Activated T-cell treated with anti-CD3 and anti-CD28 coated beads, Interleukin-2, amount 50 U/mL, for 72 hours (primary cell): ENCODE results near the gene SLMAP. TPM values are rescaled to one million over a fixed set of nuclear protein-coding genes. Genes with fewer than 3 reads are reported as not detected.

Experiments used
- ATAC-seq, 2 donors: fragments of 150-1000 bp; cut with Tn5 transposase; replicated peaks in 1 of 2; 2 replicates each; pipeline ENCODE4 v1.10.0; 2021; ENCODE audit warnings: moderate library complexity in 2 of 2, mild to moderate bottlenecking in 1 of 2
- DNase-seq, 2 donors: peaks; one replicate each; pipeline ENCODE4 v3.0.0; 2021 to 2022; ENCODE audit warnings: mixed read lengths in 1 of 2
- H3K27ac Mint-ChIP-seq: one replicate; pipeline ENCODE4 v1.8.0; 2022; ENCODE audit warnings: mild to moderate bottlenecking, moderate library complexity, mixed read lengths
- H3K27me3 Mint-ChIP-seq: one replicate; pipeline ENCODE4 v1.8.0; 2022; ENCODE audit warnings: low read depth, mixed read lengths
- H3K36me3 Mint-ChIP-seq, 2 donors: one replicate each; pipeline ENCODE4 v1.8.0; 2022; ENCODE audit warnings: mixed read lengths in 2 of 2, mild to moderate bottlenecking in 1 of 2; ENCODE audit not compliant: insufficient read depth in 2 of 2
- H3K4me1 Mint-ChIP-seq: one replicate; pipeline ENCODE4 v1.8.0; 2022; ENCODE audit warnings: low read depth, mixed read lengths
- H3K4me3 Mint-ChIP-seq, 2 donors: one replicate each; pipeline ENCODE4 v1.8.0; 2022; ENCODE audit warnings: mild to moderate bottlenecking in 2 of 2, mixed read lengths in 2 of 2, moderate library complexity in 2 of 2
- H3K9me3 Mint-ChIP-seq, 2 donors: one replicate each; pipeline ENCODE4 v1.8.0; 2022; ENCODE audit warnings: mixed read lengths in 2 of 2
- total RNA-seq, 2 donors: library from RNA; stranded (reverse); gene quantifications; one replicate each; pipeline ENCODE4 v1.2.3, GENCODE V29; 2022

SLMAP gene
- total RNA-seq, 2 donors from 2014 or later, result 36.5 to 42.9 TPM

- no peak for ATAC-seq
- Mint-ChIP-seq H3K27me3 (no peaks in the 10 kb centered on the region), H3K9me3 (no peaks in the 10 kb centered on the region), H3K36me3 (peaks cover 7 to 11% of the 10 kb centered on the region in 2 donors), H3K4me1 (peaks cover 61% of the 10 kb centered on the region), H3K4me3 (peak overlapping the region; percentile 95 to 98), H3K27ac (no peak overlapping the region)
- no peak for DNase-seq
Observed at GRCh38 chr3:57758686-57759085, 2.6 kb downstream of the SLMAP start.

GRCh38 chr3:57764794-57765193 lies 8.7 kb downstream of the SLMAP start:
- peaks cover 4 to 9% of the 10 kb centered on the region in 2 donors for H3K36me3 Mint-ChIP-seq

GRCh38 chr3:57768595-57768994 lies 12.5 kb downstream of the SLMAP start:
- Mint-ChIP-seq H3K36me3 (peaks cover 3 to 6% of the 10 kb centered on the region in 2 donors), H3K27ac (no peak overlapping the region)

More at GRCh38 chr3:57764794-57765193, 8.7 kb downstream of the SLMAP start:
- H3K27ac Mint-ChIP-seq, result no peak overlapping the region
- no peak for DNase-seq
- ATAC-seq, result no peak
- H3K4me3 Mint-ChIP-seq, result no peak overlapping the region
- H3K4me1 Mint-ChIP-seq, result peaks cover 47% of the 10 kb centered on the region
- H3K27me3 Mint-ChIP-seq, result no peaks in the 10 kb centered on the region
- H3K9me3 Mint-ChIP-seq, result no peaks in the 10 kb centered on the region

GRCh38 chr3:57770009-57770827 lies 14.1 kb downstream of the SLMAP start:
- peaks cover 3 to 4% of the 10 kb centered on the region in 2 donors for H3K36me3 Mint-ChIP-seq
- H3K4me3 Mint-ChIP-seq, result no peak overlapping the region
- H3K4me1 Mint-ChIP-seq, result peaks cover 25% of the 10 kb centered on the region
- no peak for DNase-seq
- H3K27ac Mint-ChIP-seq, result no peak overlapping the region
- H3K27me3 Mint-ChIP-seq, result no peaks in the 10 kb centered on the region
- H3K9me3 Mint-ChIP-seq, result no peaks in the 10 kb centered on the region
- ATAC-seq, result no peak

More at GRCh38 chr3:57768595-57768994, 12.5 kb downstream of the SLMAP start:
- Mint-ChIP-seq H3K27me3 (no peaks in the 10 kb centered on the region), H3K9me3 (no peaks in the 10 kb centered on the region), H3K4me1 (peaks cover 41% of the 10 kb centered on the region), H3K4me3 (no peak overlapping the region)
- ATAC-seq (no peak), DNase-seq (no peak)

- H3K4me1 Mint-ChIP-seq, result peaks cover 28% of the 10 kb centered on the region
- no peak for ATAC-seq
- no peaks in the 10 kb centered on the region for H3K9me3 Mint-ChIP-seq
- no peaks in the 10 kb centered on the region for H3K27me3 Mint-ChIP-seq
- H3K4me3 Mint-ChIP-seq, result no peak overlapping the region
- no peak overlapping the region for H3K27ac Mint-ChIP-seq
- no peak for DNase-seq
- peaks cover 1 to 2% of the 10 kb centered on the region in 2 donors for H3K36me3 Mint-ChIP-seq
Observed at GRCh38 chr3:57772251-57772650, 16.1 kb downstream of the SLMAP start.

- no peak overlapping the region for H3K4me3 Mint-ChIP-seq
- peaks cover 0 to 2% of the 10 kb centered on the region in 2 donors for H3K9me3 Mint-ChIP-seq
- no peaks in the 10 kb centered on the region for H3K27me3 Mint-ChIP-seq
- H3K27ac Mint-ChIP-seq, result no peak overlapping the region
- H3K4me1 Mint-ChIP-seq, result peaks cover 27% of the 10 kb centered on the region
- ATAC-seq (no peak), DNase-seq (no peak)
- no peaks in the 10 kb centered on the region for H3K36me3 Mint-ChIP-seq
Observed at GRCh38 chr3:57777774-57778173, 21.7 kb downstream of the SLMAP start.

GRCh38 chr3:57778494-57778893 lies 22.4 kb downstream of the SLMAP start:
- ATAC-seq (no peak), DNase-seq (no peak)
- H3K9me3 Mint-ChIP-seq, result peaks cover 0 to 2% of the 10 kb centered on the region in 2 donors
- peaks cover 34% of the 10 kb centered on the region for H3K4me1 Mint-ChIP-seq
- no peaks in the 10 kb centered on the region for H3K27me3 Mint-ChIP-seq
- peak overlapping the region; percentile 84 for H3K27ac Mint-ChIP-seq
- H3K36me3 Mint-ChIP-seq, result peaks cover 0 to 3% of the 10 kb centered on the region in 2 donors
- H3K4me3 Mint-ChIP-seq, result no peak overlapping the region

- Mint-ChIP-seq H3K4me3 (no peak overlapping the region), H3K4me1 (peaks cover 36% of the 10 kb centered on the region)
Observed at GRCh38 chr3:57779666-57780065, 23.6 kb downstream of the SLMAP start.

GRCh38 chr3:57783186-57784088 lies 27.3 kb downstream of the SLMAP start:
- Mint-ChIP-seq H3K27ac (no peak overlapping the region), H3K36me3 (peaks cover 0 to 4% of the 10 kb centered on the region in 2 donors), H3K27me3 (no peaks in the 10 kb centered on the region), H3K4me1 (peaks cover 20% of the 10 kb centered on the region), H3K4me3 (no peak overlapping the region), H3K9me3 (peaks cover 0 to 2% of the 10 kb centered on the region in 2 donors)
- no peak for DNase-seq
- ATAC-seq, result no peak

More at GRCh38 chr3:57779666-57780065, 23.6 kb downstream of the SLMAP start:
- Mint-ChIP-seq H3K9me3 (peaks cover 0 to 2% of the 10 kb centered on the region in 2 donors), H3K36me3 (peaks cover 0 to 4% of the 10 kb centered on the region in 2 donors), H3K27me3 (no peaks in the 10 kb centered on the region), H3K27ac (no peak overlapping the region)
- DNase-seq (no peak), ATAC-seq (no peak)

GRCh38 chr3:57784089-57784735 lies 28.1 kb downstream of the SLMAP start:
- H3K9me3 Mint-ChIP-seq, result peaks cover 0 to 2% of the 10 kb centered on the region in 2 donors
- ATAC-seq, result no peak
- DNase-seq, result no peak
- no peak overlapping the region for H3K27ac Mint-ChIP-seq
- H3K36me3 Mint-ChIP-seq, result peaks cover 0 to 4% of the 10 kb centered on the region in 2 donors
- H3K4me1 Mint-ChIP-seq, result peaks cover 15% of the 10 kb centered on the region
- H3K4me3 Mint-ChIP-seq, result no peak overlapping the region
- no peaks in the 10 kb centered on the region for H3K27me3 Mint-ChIP-seq

GRCh38 chr3:57785446-57785845 lies 29.3 kb downstream of the SLMAP start:
- peaks cover 0 to 4% of the 10 kb centered on the region in 2 donors for H3K36me3 Mint-ChIP-seq
- ATAC-seq (no peak), DNase-seq (no peak)
- H3K9me3 Mint-ChIP-seq, result peaks cover 0 to 2% of the 10 kb centered on the region in 2 donors
- no peak overlapping the region for H3K4me3 Mint-ChIP-seq
- no peak overlapping the region for H3K27ac Mint-ChIP-seq
- no peaks in the 10 kb centered on the region for H3K27me3 Mint-ChIP-seq
- peaks cover 15% of the 10 kb centered on the region for H3K4me1 Mint-ChIP-seq

GRCh38 chr3:57787867-57788623 lies 31.9 kb downstream of the SLMAP start:
- Mint-ChIP-seq H3K27ac (no peak overlapping the region), H3K9me3 (no peaks in the 10 kb centered on the region), H3K4me3 (no peak overlapping the region), H3K27me3 (no peaks in the 10 kb centered on the region), H3K4me1 (peaks cover 8% of the 10 kb centered on the region), H3K36me3 (peaks cover 0 to 4% of the 10 kb centered on the region in 2 donors)
- ATAC-seq, result peak; percentile 96 to 97
- DNase-seq, result no peak
